GM18867 (cell line): Measurements from ENCODE around the gene ARHGEF39.

Source experiments
- ATAC-seq: cut with Tn5 transposase; IDR thresholded peaks from one replicate; pipeline ENCODE4 v1.9.1; 2021; ENCODE audit warnings: mild to moderate bottlenecking, moderate library complexity; ENCODE audit not compliant: unreplicated experiment

ARHGEF39 gene

GRCh38 chr9:35679091-35679490, 14.1 kb upstream of the ARHGEF39 start:
- ATAC-seq = no peak

GRCh38 chr9:35675732-35676392, 10.9 kb upstream of the ARHGEF39 start:
- ATAC-seq = no peak

GRCh38 chr9:35675204-35675603, 10.2 kb upstream of the ARHGEF39 start:
- no peak for ATAC-seq

GRCh38 chr9:35674025-35674361, 9.0 kb upstream of the ARHGEF39 start:
- no peak for ATAC-seq

DNA sequence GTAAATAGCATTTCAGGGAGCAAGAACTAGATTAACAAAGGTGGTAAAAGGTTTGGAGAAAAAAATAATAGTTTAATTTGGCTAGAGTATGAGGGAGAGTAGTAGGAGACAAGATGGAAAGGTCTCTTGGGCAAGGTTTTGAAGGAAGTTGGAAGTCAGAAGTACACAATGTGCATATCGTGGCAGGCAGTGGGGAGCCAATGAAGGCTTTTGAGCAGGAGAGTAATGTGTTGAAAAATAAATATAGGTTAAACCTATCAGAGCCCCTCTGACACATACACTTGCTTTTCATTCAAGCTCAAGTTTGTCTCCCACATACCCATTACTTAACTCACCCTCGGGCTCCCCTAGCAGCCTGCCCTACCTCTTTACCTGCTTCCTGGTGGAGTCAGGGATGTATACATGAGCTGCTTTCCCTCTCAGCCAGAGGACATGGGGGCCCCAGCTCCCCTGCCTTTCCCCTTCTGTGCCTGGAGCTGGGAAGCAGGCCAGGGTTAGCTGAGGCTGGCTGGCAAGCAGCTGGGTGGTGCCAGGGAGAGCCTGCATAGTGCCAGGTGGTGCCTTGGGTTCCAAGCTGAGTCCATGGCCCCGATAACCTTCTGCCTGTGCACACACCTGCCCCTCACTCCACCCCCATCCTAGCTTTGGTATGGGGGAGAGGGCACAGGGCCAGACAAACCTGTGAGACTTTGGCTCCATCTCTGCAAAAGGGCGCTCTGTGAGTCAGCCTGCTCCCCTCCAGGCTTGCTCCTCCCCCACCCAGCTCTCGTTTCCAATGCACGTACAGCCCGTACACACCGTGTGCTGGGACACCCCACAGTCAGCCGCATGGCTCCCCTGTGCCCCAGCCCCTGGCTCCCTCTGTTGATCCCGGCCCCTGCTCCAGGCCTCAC, 8.4 kb upstream of the ARHGEF39 start, which contains the start of gene CA9:
Gene CA9, plus strand, starts transcription at position 797 of the 893 bp plus-strand sequence. Its CDS starts 32 bp downstream, at position 829.
- no peak for ATAC-seq

DNA sequence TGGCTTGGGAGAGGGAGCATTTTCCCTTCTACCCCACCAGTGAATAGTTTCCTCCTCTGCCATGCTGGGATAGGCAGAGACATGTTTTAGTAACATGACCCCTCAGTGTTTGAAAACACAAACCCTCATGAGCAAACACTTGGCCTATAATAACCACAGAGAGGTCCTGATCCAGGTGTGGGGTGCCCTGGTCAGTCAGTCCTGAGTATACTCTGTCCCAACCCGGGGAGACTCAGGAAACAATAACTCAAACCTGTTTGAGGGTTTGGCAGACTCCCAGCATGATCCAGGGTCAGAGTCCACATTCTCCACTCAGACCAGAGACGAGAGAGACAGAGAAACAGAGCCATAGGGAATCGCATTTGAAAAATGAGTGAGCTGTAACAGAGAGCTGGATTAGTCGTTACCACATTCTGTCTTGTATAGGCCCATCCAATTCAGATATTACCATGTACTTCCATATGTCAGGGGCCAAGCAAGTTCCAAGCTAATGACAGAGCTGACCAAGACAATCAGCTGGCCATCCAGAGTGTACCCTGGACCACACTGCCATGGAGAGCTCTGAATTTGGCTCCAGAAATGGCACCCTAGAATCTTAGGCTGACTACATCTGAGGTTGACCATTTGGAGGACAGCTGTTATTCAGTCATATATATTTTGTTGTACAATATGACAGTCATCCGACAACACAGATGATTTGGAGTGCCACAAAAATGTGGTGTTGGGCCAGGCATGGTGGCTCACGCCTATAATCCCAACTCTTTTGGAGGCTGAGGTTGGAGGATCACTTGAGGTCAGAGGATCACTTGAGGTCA, 4.5 kb upstream of the ARHGEF39 start:
- no peak for ATAC-seq

DNA sequence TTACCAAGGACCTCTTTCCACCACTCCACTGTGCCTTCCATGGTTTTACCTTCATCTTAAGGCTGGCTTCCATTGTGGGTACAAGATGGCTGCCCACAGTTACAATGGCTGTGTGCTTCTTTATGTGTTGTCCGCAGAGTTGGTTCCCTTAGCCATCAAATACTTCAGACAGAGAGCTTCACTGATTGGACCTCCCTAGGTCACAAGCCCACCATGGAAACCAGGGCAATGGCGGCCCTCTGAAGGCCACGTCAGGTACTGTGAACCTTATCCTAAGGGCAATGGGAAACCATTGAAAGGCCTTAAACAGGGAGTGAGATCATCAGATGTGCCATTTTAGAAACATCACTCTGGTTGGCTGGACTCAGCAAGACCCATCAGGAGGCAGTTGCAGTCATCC, 2.9 kb upstream of the ARHGEF39 start:
- no peak for ATAC-seq

DNA sequence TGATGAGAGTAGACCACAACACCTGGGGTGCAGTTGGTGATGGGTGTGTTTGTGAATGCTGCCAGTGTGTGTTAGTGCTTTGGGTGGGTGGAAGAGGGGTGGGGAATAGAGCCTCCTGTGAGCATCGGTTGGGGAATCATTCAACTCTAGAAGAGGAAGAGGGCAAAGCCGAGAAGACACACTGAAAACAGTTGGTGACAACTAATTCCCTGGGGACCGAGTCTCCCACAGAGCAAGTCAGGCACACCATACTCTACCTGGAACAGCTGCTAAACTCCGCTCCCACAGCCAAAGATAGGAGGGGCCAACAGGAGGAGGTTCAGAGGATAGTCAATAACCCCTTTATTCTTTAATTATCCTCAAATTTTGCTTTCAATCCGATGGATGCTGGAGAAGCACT, 1.6 kb upstream of the ARHGEF39 start:
- no peak for ATAC-seq

DNA sequence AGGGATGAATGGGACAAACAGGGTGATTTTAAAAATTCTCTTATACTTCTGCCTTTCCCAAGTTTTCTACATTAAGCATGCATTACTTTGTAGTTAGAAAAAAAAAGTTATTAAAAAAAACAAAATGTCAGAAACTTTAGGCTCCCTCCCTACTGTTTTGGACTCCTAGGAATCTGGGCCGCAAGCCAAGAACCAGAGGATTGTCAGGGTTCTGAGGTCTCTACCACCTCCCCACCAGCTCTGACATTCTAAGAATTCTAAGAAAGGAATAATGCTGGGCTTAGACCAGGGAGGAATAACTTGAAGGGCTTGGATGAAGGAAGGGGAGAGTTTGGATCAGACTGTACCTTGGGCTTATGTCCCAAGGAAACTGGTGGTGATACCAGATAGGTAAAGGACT, 1.1 kb upstream of the ARHGEF39 start:
- ATAC-seq = no peak

DNA sequence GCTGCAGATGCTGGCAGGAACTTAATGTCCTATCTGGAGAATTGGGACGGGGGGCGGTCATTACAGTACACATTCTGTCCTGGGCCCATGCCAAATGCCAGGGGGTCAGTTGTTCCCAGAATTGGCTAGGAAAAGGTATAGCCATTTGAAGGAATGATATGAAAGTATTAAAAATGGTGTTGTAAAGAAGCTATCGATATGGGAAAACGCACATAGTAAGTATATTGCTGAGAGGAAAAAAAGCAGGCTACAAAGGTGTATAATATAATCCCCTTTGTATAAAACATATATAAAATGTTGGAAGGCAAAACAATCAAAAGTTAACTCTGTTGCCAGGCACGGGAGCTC, 450 bp upstream of the ARHGEF39 start:
- ATAC-seq = no peak

DNA sequence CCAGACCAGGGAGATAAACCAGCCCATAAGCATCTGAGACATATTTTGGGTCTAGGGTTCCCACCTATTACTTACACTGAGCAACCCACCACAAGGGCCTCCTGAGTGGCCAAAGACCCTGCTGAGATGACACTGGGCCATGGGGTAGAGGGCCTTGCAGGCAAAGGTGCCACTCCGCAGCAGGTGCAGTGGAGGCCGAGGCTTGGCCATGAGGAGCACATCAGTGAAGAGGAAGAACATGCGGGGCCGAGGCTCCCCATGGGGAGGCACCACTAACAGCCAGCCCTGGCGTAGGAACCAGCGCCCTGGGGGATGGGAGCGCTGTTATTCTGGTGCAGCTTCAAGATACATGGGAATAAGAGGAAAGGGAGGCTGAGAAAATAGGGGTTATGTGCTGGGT, 2.6 kb downstream of the ARHGEF39 start:
- ATAC-seq = no peak

DNA sequence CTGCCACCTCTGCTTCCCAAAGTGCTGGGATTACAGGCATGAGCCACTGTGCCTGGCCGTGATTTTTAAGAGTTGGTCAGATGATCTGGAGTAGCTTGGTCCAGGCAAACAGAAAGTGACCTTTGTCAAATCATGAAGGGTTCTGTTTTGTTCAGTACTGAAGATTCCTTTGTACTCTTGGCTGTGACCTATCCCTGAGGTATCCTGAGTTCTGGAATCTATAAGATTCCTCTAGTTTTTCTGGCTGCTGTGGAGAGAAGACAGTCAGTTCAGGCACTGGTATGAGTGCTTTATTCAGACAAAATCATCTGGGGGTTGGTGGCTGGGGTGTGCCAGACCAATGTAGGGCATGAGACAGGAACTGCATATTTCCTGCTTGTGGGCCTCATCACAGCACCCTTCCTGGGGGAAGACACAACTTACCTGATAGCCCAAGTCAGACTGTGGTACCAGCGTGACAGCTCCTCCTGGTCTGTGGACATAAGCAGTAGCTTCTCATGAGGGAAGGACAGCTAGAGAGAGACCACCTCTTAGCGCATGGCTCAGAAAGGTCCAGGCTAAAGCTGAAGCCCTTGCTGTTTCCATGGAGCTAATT, 3.1 kb downstream of the ARHGEF39 start:
- no peak for ATAC-seq

DNA sequence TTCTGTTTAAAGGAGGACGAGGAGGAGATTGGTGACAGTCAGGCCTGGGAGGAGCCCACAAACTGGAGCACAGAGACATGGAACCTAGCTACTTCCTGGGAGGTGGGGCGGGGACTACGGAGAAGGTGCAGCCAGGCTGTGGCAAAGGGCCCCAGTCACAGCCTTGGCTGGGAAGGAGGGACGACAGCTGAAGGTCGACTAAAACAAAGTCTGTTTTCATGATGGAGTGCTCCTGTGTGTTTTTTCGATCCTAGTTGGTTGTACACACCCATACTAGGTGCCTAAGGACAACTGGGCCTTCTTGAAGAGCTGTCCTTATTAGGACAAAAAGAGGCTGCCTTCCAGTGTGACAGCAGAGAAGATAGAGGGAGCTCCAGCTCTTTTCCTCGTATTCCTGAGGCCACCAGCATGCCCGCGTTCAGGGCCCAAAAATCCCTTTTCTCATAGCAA, 4.0 kb downstream of the ARHGEF39 start:
- ATAC-seq = no peak

- ATAC-seq = no peak
Measured at GRCh38 chr9:35659340-35659739, 5.7 kb downstream of the ARHGEF39 start.

DNA sequence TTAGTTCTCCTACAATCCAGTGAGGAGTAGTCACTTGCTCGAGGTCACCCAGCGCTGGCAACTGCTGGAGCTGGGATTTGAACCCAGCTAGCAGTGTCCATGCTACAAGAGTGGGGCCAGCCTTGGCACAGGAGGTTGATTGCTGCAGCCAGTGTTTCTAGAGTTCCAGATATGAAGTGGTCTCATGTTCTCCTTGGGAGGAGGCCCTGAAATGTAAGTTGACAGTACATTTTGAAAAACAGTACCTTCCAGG, 6.1 kb downstream of the ARHGEF39 start:
- no peak for ATAC-seq

- ATAC-seq = peak; percentile 66
Measured at GRCh38 chr9:35658137-35658967, 6.6 kb downstream of the ARHGEF39 start, which contains the start of gene CCDC107. Gene CCDC107, plus strand, starts transcription at chr9:35658292. Its CDS starts 88 bp downstream, at chr9:35658380.

DNA sequence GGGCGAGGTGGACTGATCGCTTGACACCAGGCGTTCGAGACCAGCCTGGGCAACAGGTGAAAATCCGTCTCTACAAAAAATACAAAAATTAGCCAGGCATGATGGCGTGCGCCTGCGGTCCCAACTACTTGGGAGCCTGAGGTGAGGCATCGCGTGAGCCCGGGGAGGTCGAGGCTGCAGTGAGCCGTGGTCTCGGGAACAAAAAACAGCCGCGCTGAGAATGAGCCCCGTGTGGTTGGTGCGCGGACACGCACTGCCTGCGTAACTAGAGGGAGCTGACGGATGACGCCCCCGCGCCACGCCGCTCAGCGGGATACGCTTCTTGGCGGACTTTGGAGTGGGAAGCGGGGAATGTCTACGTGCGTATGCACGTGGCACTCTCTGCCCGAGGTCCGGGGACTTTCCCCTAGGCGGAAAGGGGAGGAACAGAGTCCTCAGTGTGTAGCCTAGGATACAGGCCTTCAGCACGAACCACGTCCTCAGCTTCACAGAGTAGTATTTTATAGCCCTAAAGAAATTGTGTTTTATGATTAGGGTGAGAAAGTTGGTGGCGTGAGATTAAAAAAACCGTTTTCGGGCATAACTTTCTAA, 7.4 kb downstream of the ARHGEF39 start, which contains the start of gene RMRP:
Gene RMRP, minus strand, starts transcription at position 474 of the 591 bp plus-strand sequence.
- peak; percentile 80 for ATAC-seq

DNA sequence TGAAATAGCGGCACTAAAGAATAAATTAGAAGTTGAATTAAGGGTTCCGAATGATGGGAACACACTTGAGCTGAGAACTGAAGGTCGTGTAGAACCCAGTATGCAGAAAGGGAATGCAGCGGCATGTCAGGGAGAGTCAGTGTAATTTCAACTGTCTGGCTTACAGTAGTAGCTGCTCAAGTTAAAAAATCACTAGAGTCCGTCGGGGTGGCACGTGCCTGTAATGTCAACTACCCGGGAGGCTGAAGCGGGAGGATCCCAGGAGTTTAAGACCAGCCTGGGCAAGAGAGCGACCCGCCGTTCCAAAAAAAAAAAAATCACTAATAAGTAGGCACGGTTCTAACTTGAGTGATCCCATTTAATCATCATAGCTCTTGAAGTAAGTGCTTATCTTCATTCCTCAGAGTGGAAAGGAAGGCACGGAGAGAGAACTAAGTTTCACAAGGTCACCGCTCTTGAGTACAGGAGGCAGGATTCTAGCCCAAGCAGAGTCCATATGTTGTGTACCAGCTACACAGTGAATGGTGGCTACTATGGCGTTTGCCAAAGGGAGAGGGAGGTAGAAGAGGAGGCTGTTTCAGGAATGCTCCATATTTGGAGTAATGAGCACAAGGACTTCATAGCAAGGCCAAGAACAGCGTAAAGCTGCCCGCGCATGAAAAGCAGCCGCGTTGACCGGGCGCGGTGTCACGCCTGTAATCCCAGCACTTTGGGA, 8.0 kb downstream of the ARHGEF39 start:
- no peak for ATAC-seq

DNA sequence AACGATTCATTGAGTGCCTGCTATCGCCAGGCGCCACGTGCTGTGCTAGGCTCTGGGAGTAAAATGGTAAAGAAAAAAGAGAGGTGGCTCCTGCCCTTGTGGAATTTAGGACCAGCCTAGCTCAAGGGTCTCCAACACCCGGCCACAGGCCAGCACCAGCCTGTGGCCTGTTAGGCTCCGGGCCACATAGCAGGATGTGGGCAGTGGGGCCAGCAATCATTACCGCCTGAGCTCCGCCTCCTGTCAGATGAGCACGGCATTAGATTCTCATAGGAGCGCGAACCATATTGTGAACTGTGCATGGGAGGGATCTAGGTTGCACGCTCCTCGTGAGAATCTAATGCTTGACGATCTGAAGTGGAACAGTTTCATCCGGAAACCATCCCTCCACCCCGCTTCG, 8.6 kb downstream of the ARHGEF39 start:
- no peak for ATAC-seq
